ENCODE measurements around the gene DDOST.

GRCh38 chr1:20616847-20617487 is 44.2 kb downstream of the DDOST start:
- TF ChIP-seq GATA2 (IDR thresholded peaks at IDR 0.05; ENCODE audit: low read depth, low read length) (no peak), GATA3 (IDR thresholded peaks at IDR 0.05; ENCODE audit: low read depth, low read length) (no peak)

Measured in SH-SY5Y (cell line).